Tibial artery (tissue), 4 donors: ENCODE data around the gene SIT1.

Experiments used
- DNase-seq, 2 donors: peaks; one replicate each; pipeline ENCODE4 v3.0.0-alpha.2; 2019
- H3K27ac ChIP-seq, 2 donors: fragments of 200-600 bp; sonication (generic) in 1 of 2; 1 replicate in 1 of 2; 2 replicates in 1 of 2; pipeline ENCODE4 v1.5.1; 2018 to 2019; ENCODE audit warnings: mild to moderate bottlenecking in 1 of 2
- H3K27me3 ChIP-seq, 2 donors: fragments of 200-600 bp; sonication (generic) in 1 of 2; one replicate each; pipeline versions ENCODE4 v1.5.1 to v1.6.0; 2016 to 2019
- H3K36me3 ChIP-seq, 3 donors: fragments of 200-600 bp; sonication (generic) in 2 of 3; one replicate each; pipeline ENCODE4 v1.5.1; 2016 to 2019; ENCODE audit warnings: mild to moderate bottlenecking in 2 of 3
- H3K4me1 ChIP-seq, 4 donors: fragments of 200-600 bp; sonication (generic) in 2 of 4; 1 replicate in 3 of 4; 2 replicates in 1 of 4; pipeline ENCODE4 v1.5.1; 2016 to 2019
- H3K4me3 ChIP-seq, 2 donors: fragments of 200-600 bp; sonication (generic) in 1 of 2; 1 replicate in 1 of 2; 2 replicates in 1 of 2; pipeline ENCODE4 v1.5.1; 2018 to 2019; ENCODE audit warnings: mild to moderate bottlenecking in 2 of 2
- H3K9me3 ChIP-seq, 3 donors: fragments of 200-600 bp; sonication (generic) in 1 of 3; one replicate each; pipeline ENCODE4 v1.5.1; 2016 to 2019
- intact Hi-C: fragments of 100-400 bp; cut with DNase I; formaldehyde crosslinking; loops from one replicate; pipeline ENCODE4 v1.15.0; 2023; ENCODE audit warnings: low total_unique reads
- TF ChIP-seq, protein P1 (sequence below), 2 experiments: fragments of 200-600 bp in 1 of 2; fragments of 450-650 bp in 1 of 2; IDR thresholded peaks; one replicate each; pipeline ENCODE4 v1.5.1; 2017 to 2019; ENCODE audit warnings: antibody characterized with exemption in 2 of 2, mild to moderate bottlenecking in 1 of 2, moderate library complexity in 1 of 2

The SIT1 gene

DNA sequence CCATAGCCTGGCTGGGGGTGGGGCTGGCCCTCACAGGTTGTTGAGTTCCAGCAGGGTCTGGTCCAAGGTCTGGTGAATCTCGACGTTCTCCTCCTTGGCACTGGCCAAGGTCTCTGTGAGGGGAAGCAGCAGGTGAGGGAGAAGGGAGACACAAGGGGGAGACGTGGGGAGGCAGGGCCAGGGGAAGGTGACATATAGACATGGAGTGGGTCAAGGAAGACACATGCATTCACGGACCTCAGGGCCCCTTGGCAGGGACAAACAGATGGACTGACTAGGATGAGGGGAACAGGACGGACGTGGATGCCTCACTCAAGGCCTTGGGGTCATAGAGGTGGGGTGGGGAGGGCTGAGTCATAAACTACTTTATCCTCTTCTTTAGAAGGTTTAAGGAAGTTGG, 31.3 kb upstream of the SIT1 start:
- Histone ChIP-seq H3K9me3 (no peaks in the 10 kb centered on the region), H3K36me3 (peaks cover 54 to 57% (median 54%) of the 10 kb centered on the region in 3 donors), H3K27me3 (no peaks in the 10 kb centered on the region), H3K27ac (peak overlapping the region; percentile 96 to 97), H3K4me1 (peaks cover 0 to 61% (median 28%) of the 10 kb centered on the region in 4 donors), H3K4me3 (peak overlapping the region; percentile 93 to 94)
- TF ChIP-seq, protein P1, sequence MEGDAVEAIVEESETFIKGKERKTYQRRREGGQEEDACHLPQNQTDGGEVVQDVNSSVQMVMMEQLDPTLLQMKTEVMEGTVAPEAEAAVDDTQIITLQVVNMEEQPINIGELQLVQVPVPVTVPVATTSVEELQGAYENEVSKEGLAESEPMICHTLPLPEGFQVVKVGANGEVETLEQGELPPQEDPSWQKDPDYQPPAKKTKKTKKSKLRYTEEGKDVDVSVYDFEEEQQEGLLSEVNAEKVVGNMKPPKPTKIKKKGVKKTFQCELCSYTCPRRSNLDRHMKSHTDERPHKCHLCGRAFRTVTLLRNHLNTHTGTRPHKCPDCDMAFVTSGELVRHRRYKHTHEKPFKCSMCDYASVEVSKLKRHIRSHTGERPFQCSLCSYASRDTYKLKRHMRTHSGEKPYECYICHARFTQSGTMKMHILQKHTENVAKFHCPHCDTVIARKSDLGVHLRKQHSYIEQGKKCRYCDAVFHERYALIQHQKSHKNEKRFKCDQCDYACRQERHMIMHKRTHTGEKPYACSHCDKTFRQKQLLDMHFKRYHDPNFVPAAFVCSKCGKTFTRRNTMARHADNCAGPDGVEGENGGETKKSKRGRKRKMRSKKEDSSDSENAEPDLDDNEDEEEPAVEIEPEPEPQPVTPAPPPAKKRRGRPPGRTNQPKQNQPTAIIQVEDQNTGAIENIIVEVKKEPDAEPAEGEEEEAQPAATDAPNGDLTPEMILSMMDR (IDR thresholded peaks at IDR 0.05) = no peak
- intact Hi-C loops = no loop called here
- no peak for DNase-seq

GRCh38 chr9:35681341-35682002, 30.7 kb upstream of the SIT1 start:
- H3K4me3 ChIP-seq = no peak overlapping the region
- peaks cover 48 to 51% (median 49%) of the 10 kb centered on the region in 3 donors for H3K36me3 ChIP-seq
- H3K4me1 ChIP-seq = peaks cover 0 to 61% (median 28%) of the 10 kb centered on the region in 4 donors
- no peaks in the 10 kb centered on the region for H3K27me3 ChIP-seq
- H3K9me3 ChIP-seq = no peaks in the 10 kb centered on the region
- intact Hi-C loops = no loop called here
- peak overlapping the region; percentile 96 to 97 for H3K27ac ChIP-seq
- TF ChIP-seq, protein P1 (IDR thresholded peaks at IDR 0.05) = no peak
- DNase-seq = peak in 1 of 2 donors; percentile 78

DNA sequence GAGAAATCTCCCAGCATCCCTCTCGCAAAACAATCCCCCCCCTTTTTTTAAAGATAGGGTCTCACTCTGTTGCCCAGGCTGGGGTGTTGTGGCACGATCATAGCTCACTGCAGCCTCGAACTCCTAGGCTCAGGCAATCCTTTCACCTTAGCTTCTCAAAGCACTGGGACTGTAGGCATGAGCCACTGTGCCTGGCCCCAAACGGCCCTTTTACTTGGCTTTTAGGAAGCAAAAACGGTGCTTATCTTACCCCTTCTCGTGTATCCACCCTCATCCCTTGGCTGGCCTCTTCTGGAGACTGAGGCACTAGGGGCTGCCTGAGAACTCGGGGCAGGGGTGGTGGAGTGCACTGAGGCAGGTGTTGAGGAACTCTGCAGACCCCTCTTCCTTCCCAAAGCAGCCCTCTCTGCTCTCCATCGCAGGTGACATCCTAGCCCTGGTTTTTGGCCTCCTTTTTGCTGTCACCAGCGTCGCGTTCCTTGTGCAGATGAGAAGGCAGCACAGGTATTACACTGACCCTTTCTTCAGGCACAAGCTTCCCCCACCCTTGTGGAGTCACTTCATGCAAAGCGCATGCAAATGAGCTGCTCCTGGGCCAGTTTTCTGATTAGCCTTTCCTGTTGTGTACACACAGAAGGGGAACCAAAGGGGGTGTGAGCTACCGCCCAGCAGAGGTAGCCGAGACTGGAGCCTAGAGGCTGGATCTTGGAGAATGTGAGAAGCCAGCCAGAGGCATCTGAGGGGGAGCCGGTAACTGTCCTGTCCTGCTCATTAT, 29.8 kb upstream of the SIT1 start:
- Histone ChIP-seq H3K27ac (peak overlapping the region; percentile 96 to 97), H3K4me3 (no peak overlapping the region), H3K9me3 (no peaks in the 10 kb centered on the region), H3K36me3 (peaks cover 39 to 42% (median 39%) of the 10 kb centered on the region in 3 donors), H3K4me1 (peaks cover 0 to 63% (median 36%) of the 10 kb centered on the region in 4 donors), H3K27me3 (no peaks in the 10 kb centered on the region)
- intact Hi-C loops = no loop called here
- DNase-seq = peak in 1 of 2 donors; percentile 84
- TF ChIP-seq, protein P1 (IDR thresholded peaks at IDR 0.05) = no peak

GRCh38 chr9:35679766-35680330, 29.1 kb upstream of the SIT1 start:
- no peaks in the 10 kb centered on the region for H3K9me3 ChIP-seq
- no peak overlapping the region for H3K4me3 ChIP-seq
- intact Hi-C loops = no loop called here
- H3K4me1 ChIP-seq = peaks cover 0 to 62% (median 34%) of the 10 kb centered on the region in 4 donors
- peak overlapping the region; percentile 96 to 97 for H3K27ac ChIP-seq
- DNase-seq = peak in 1 of 2 donors; percentile 73
- H3K36me3 ChIP-seq = peaks cover 32 to 35% (median 32%) of the 10 kb centered on the region in 3 donors
- TF ChIP-seq, protein P1 (IDR thresholded peaks at IDR 0.05) = no peak
- no peaks in the 10 kb centered on the region for H3K27me3 ChIP-seq

DNA sequence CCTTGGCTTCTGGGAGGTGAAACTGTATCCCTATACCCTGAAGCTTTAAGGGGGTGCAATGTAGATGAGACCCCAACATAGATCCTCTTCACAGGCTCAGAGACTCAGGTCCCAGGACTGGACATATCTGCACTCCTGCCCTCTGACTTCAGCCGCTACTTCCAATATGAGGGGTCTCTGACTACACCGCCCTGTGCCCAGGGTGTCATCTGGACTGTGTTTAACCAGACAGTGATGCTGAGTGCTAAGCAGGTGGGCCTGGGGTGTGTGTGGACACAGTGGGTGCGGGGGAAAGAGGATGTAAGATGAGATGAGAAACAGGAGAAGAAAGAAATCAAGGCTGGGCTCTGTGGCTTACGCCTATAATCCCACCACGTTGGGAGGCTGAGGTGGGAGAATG, 28.4 kb upstream of the SIT1 start:
- Histone ChIP-seq H3K27me3 (no peaks in the 10 kb centered on the region), H3K9me3 (no peaks in the 10 kb centered on the region), H3K4me3 (no peak overlapping the region), H3K27ac (peak overlapping the region; percentile 30 to 97), H3K36me3 (peaks cover 25 to 27% (median 25%) of the 10 kb centered on the region in 3 donors), H3K4me1 (peaks cover 0 to 61% (median 30%) of the 10 kb centered on the region in 4 donors)
- TF ChIP-seq, protein P1 (IDR thresholded peaks at IDR 0.05) = no peak
- no peak for DNase-seq
- intact Hi-C loops = no loop called here
